Measurements from ENCODE around the gene ZDHHC21. TPM values are rescaled to one million over a fixed set of nuclear protein-coding genes. Genes with fewer than 3 reads are reported as not detected.
A peak's percentile ranks its signal among the peaks of the same experiment; 100 is the strongest.

ZDHHC21 gene
- total RNA-seq, 2 donors from 2014 or later = 16.2 to 19.4 TPM

GRCh38 chr9:14640294-14640693, 52.9 kb downstream of the ZDHHC21 start:
- intact Hi-C loops (cut with DNase I, micrococcal nuclease) = no loop called here
- ATAC-seq (no peak), DNase-seq (no peak)

- ATAC-seq (no peak), DNase-seq (no peak)
- intact Hi-C loops (cut with DNase I, micrococcal nuclease) = no loop called here
These were observed 59.2 kb downstream of the ZDHHC21 start for GRCh38 chr9:14633906-14634565.

- no peak for DNase-seq
- ATAC-seq = no peak
- intact Hi-C loops (cut with DNase I, micrococcal nuclease) = no loop called here
These were observed 60.1 kb downstream of the ZDHHC21 start for GRCh38 chr9:14633148-14633547.

GRCh38 chr9:14627513-14627912, 65.7 kb downstream of the ZDHHC21 start:
- intact Hi-C loops (cut with DNase I, micrococcal nuclease) = no loop called here
- DNase-seq = no peak
- ATAC-seq = peak; percentile 27

- DNase-seq (no peak), ATAC-seq (no peak)
- intact Hi-C loops (cut with DNase I, micrococcal nuclease) = loop anchor here in 1 of 2 donors (5.0 kb wide), 1 partner anchor 148 kb away; no protein-coding TSS in a partner anchor
These were observed 74.3 kb downstream of the ZDHHC21 start for GRCh38 chr9:14618836-14619420.

GRCh38 chr9:14616188-14616982, 76.8 kb downstream of the ZDHHC21 start:
- ATAC-seq (peak; percentile 89), DNase-seq (no peak)
- intact Hi-C loops (cut with DNase I, micrococcal nuclease) = loop anchor here in 1 of 2 donors (5.0 kb wide), 1 partner anchor 151 kb away; no protein-coding TSS in a partner anchor

- DNase-seq = no peak
- intact Hi-C loops (cut with DNase I, micrococcal nuclease) = no loop called here
- no peak for ATAC-seq
These were observed 84.7 kb downstream of the ZDHHC21 start for GRCh38 chr9:14608540-14608939.

- ATAC-seq (no peak), DNase-seq (no peak)
These were observed 95.9 kb downstream of the ZDHHC21 start for GRCh38 chr9:14597171-14597799.

GRCh38 chr9:14593406-14593805, 99.8 kb downstream of the ZDHHC21 start:
- ATAC-seq (peak; percentile 63), DNase-seq (no peak)
- intact Hi-C loops (cut with DNase I, micrococcal nuclease) = no loop called here

More at GRCh38 chr9:14597171-14597799, 95.9 kb downstream of the ZDHHC21 start:
- intact Hi-C loops (cut with DNase I, micrococcal nuclease) = no loop called here

GRCh38 chr9:14591411-14591810, 101.8 kb downstream of the ZDHHC21 start:
- no peak for ATAC-seq
- DNase-seq = no peak
- intact Hi-C loops (cut with DNase I, micrococcal nuclease) = no loop called here

- DNase-seq (no peak), ATAC-seq (no peak)
- intact Hi-C loops (cut with DNase I, micrococcal nuclease) = no loop called here
These were observed 107.3 kb downstream of the ZDHHC21 start for GRCh38 chr9:14585730-14586473.

GRCh38 chr9:14584571-14584970, 108.7 kb downstream of the ZDHHC21 start:
- intact Hi-C loops (cut with DNase I, micrococcal nuclease) = no loop called here
- ATAC-seq (no peak), DNase-seq (no peak)

GRCh38 chr9:14578030-14578429, 115.2 kb downstream of the ZDHHC21 start:
- DNase-seq (no peak), ATAC-seq (no peak)
- intact Hi-C loops (cut with DNase I, micrococcal nuclease) = no loop called here

- ATAC-seq (no peak), DNase-seq (no peak)
- intact Hi-C loops (cut with DNase I, micrococcal nuclease) = no loop called here
These were observed 119.1 kb downstream of the ZDHHC21 start for GRCh38 chr9:14574173-14574572.

- no peak for DNase-seq
- intact Hi-C loops (cut with DNase I, micrococcal nuclease) = no loop called here
- peak; percentile 63 for ATAC-seq
These were observed 119.9 kb downstream of the ZDHHC21 start for GRCh38 chr9:14573319-14573718.

- DNase-seq = no peak
- no peak for ATAC-seq
- intact Hi-C loops (cut with DNase I, micrococcal nuclease) = no loop called here
These were observed 127.7 kb downstream of the ZDHHC21 start for GRCh38 chr9:14565352-14566016.

GRCh38 chr9:14563902-14564624, 129.2 kb downstream of the ZDHHC21 start:
- no peak for ATAC-seq
- DNase-seq = no peak
- intact Hi-C loops (cut with DNase I, micrococcal nuclease) = no loop called here

All from left colon (tissue), 2 donors.